KMS-11 (cell line): Measurements from ENCODE around the gene IQSEC1.

Source experiments
- H2AFZ ChIP-seq: fragments of 200-600 bp; sonication (generic); 2 replicates; pipeline ENCODE4 v1.6.1; 2016; ENCODE audit warnings: antibody characterized with exemption, mixed run types, low read depth
- H3K27ac ChIP-seq: fragments of 200-600 bp; sonication (generic); 2 replicates; pipeline ENCODE4 v1.6.1; 2016; ENCODE audit warnings: mild to moderate bottlenecking, mixed run types
- H3K27me3 ChIP-seq: fragments of 200-600 bp; sonication (generic); 2 replicates; pipeline ENCODE4 v1.6.1; 2017; ENCODE audit warnings: mild to moderate bottlenecking, low read depth, mixed run types, moderate library complexity; ENCODE audit not compliant: insufficient read depth
- H3K36me3 ChIP-seq: fragments of 200-600 bp; sonication (generic); 2 replicates; pipeline ENCODE4 v1.6.1; 2017; ENCODE audit warnings: mild to moderate bottlenecking, mixed run types; ENCODE audit not compliant: insufficient read depth
- H3K4me1 ChIP-seq: fragments of 200-600 bp; sonication (generic); 2 replicates; pipeline ENCODE4 v1.6.1; 2016; ENCODE audit warnings: mild to moderate bottlenecking, low read depth, mixed run types; ENCODE audit not compliant: poor library complexity, severe bottlenecking
- H3K4me2 ChIP-seq: fragments of 200-600 bp; sonication (generic); 2 replicates; pipeline ENCODE4 v1.7.0; 2016; ENCODE audit warnings: mild to moderate bottlenecking, mixed run types
- H3K4me3 ChIP-seq: fragments of 200-600 bp; sonication (generic); IDR thresholded peaks from 2 replicates; pipeline ENCODE4 v1.6.1; 2017; ENCODE audit warnings: low read depth, low read length, mixed read lengths; ENCODE audit not compliant: insufficient read depth
- H3K79me2 ChIP-seq: fragments of 200-600 bp; sonication (generic); 2 replicates; pipeline ENCODE4 v1.6.1; 2016; ENCODE audit warnings: low read depth, mixed run types; ENCODE audit not compliant: insufficient read depth
- H3K9ac ChIP-seq: fragments of 200-600 bp; sonication (generic); 2 replicates; pipeline ENCODE4 v1.6.1; 2016; ENCODE audit warnings: mild to moderate bottlenecking, mixed run types
- H4K20me1 ChIP-seq: fragments of 200-600 bp; sonication (generic); 2 replicates; pipeline ENCODE4 v1.6.1; 2016; ENCODE audit warnings: mild to moderate bottlenecking, mixed run types; ENCODE audit not compliant: insufficient read depth
- CTCF ChIP-seq: fragments of 200-600 bp; sonication (generic); conservative IDR thresholded peaks from 2 replicates; pipeline ENCODE4 v1.6.1; 2017; ENCODE audit warnings: low read depth, mild to moderate bottlenecking, antibody characterized with exemption, low read length, moderate library complexity, mixed read lengths

Gene IQSEC1

GRCh38 chr3:12897381-12898289 is 175.6 kb downstream of the IQSEC1 start:
- no peak overlapping the region for H3K4me2 ChIP-seq
- no peak overlapping the region for H3K9ac ChIP-seq
- no peak overlapping the region for H3K27ac ChIP-seq
- no peak for TF ChIP-seq CTCF
- no peaks in the 10 kb centered on the region for H3K79me2 ChIP-seq
- H3K4me3 ChIP-seq, result no peak overlapping the region
- no peaks in the 10 kb centered on the region for H3K36me3 ChIP-seq
- no peak overlapping the region for H2AFZ ChIP-seq
- no peaks in the 10 kb centered on the region for H3K4me1 ChIP-seq
- H4K20me1 ChIP-seq, result no peaks in the 10 kb centered on the region
- no peaks in the 10 kb centered on the region for H3K27me3 ChIP-seq

GRCh38 chr3:12896063-12896985 is 176.9 kb downstream of the IQSEC1 start:
- Histone ChIP-seq H3K36me3 (no peaks in the 10 kb centered on the region), H3K9ac (no peak overlapping the region), H2AFZ (no peak overlapping the region), H3K27ac (no peak overlapping the region), H4K20me1 (no peaks in the 10 kb centered on the region), H3K79me2 (no peaks in the 10 kb centered on the region), H3K4me3 (no peak overlapping the region), H3K4me2 (no peak overlapping the region), H3K4me1 (no peaks in the 10 kb centered on the region), H3K27me3 (no peaks in the 10 kb centered on the region)
- TF ChIP-seq CTCF, result no peak

- Histone ChIP-seq H3K79me2 (no peaks in the 10 kb centered on the region), H2AFZ (no peak overlapping the region), H3K4me3 (no peak overlapping the region), H3K4me1 (no peaks in the 10 kb centered on the region), H3K36me3 (no peaks in the 10 kb centered on the region), H4K20me1 (no peaks in the 10 kb centered on the region), H3K27me3 (no peaks in the 10 kb centered on the region), H3K27ac (no peak overlapping the region), H3K9ac (no peak overlapping the region), H3K4me2 (no peak overlapping the region)
- TF ChIP-seq CTCF, result no peak
These were observed 177.7 kb downstream of the IQSEC1 start for GRCh38 chr3:12895391-12896062.

GRCh38 chr3:12894629-12895028 is 178.6 kb downstream of the IQSEC1 start:
- Histone ChIP-seq H2AFZ (no peak overlapping the region), H3K9ac (no peak overlapping the region), H3K4me2 (no peak overlapping the region), H3K27ac (no peak overlapping the region), H3K4me3 (no peak overlapping the region), H3K4me1 (no peaks in the 10 kb centered on the region), H4K20me1 (no peaks in the 10 kb centered on the region), H3K27me3 (no peaks in the 10 kb centered on the region), H3K36me3 (no peaks in the 10 kb centered on the region), H3K79me2 (no peaks in the 10 kb centered on the region)
- TF ChIP-seq CTCF, result no peak
